Measurements from ENCODE around the gene SLC46A3.
A peak's percentile ranks its signal among the peaks of the same experiment; 100 is the strongest.
"Not testable (repeated sequence)": the region's sequence is repeated elsewhere in the genome, so short reads cannot be mapped to it uniquely, and the experiment has no call there.

Gene SLC46A3

GRCh38 chr13:28730762-28731161 is 12.0 kb upstream of the SLC46A3 start:
- no peak for DNase-seq (ENCODE audit: low read depth)

GRCh38 chr13:28729541-28729940 is 10.8 kb upstream of the SLC46A3 start:
- no peak for DNase-seq (ENCODE audit: low read depth)

GRCh38 chr13:28728642-28729041 is 9.9 kb upstream of the SLC46A3 start:
- no peak for DNase-seq (ENCODE audit: low read depth)

- DNase-seq (ENCODE audit: low read depth), result no peak
These were observed 6.4 kb upstream of the SLC46A3 start for GRCh38 chr13:28725046-28725610.

- no peak for DNase-seq (ENCODE audit: low read depth)
These were observed 5.0 kb upstream of the SLC46A3 start for GRCh38 chr13:28723806-28724205.

- DNase-seq (ENCODE audit: low read depth), result no peak
These were observed 671 bp upstream of the SLC46A3 start for GRCh38 chr13:28719227-28720055.

GRCh38 chr13:28718196-28718542 is 601 bp downstream of the SLC46A3 start:
- no peak for DNase-seq (ENCODE audit: low read depth)

GRCh38 chr13:28717170-28717569 is 1.6 kb downstream of the SLC46A3 start:
- DNase-seq (ENCODE audit: low read depth), result no peak

GRCh38 chr13:28716511-28716910 is 2.3 kb downstream of the SLC46A3 start:
- DNase-seq (ENCODE audit: low read depth), result peak; percentile 27

- no peak for DNase-seq (ENCODE audit: low read depth)
These were observed 4.1 kb downstream of the SLC46A3 start for GRCh38 chr13:28714651-28715050.

- no peak for DNase-seq (ENCODE audit: low read depth)
These were observed 8.6 kb downstream of the SLC46A3 start for GRCh38 chr13:28710161-28710560.

GRCh38 chr13:28707629-28708427 is 10.9 kb downstream of the SLC46A3 start:
- DNase-seq (ENCODE audit: low read depth), result peak; percentile 51

GRCh38 chr13:28705461-28706083 is 13.2 kb downstream of the SLC46A3 start:
- no peak for DNase-seq (ENCODE audit: low read depth)

- no peak for DNase-seq (ENCODE audit: low read depth)
These were observed 13.9 kb downstream of the SLC46A3 start for GRCh38 chr13:28704919-28705318.

GRCh38 chr13:28704282-28704681 is 14.5 kb downstream of the SLC46A3 start:
- DNase-seq (ENCODE audit: low read depth), result no peak

- DNase-seq (ENCODE audit: low read depth), result no peak
These were observed 19.5 kb downstream of the SLC46A3 start for GRCh38 chr13:28699246-28699645.

GRCh38 chr13:28697441-28697840 is 21.3 kb downstream of the SLC46A3 start:
- no peak for DNase-seq (ENCODE audit: low read depth)

GRCh38 chr13:28693605-28694491 is 24.9 kb downstream of the SLC46A3 start:
- not testable (repeated sequence) for DNase-seq (ENCODE audit: low read depth)

- no peak for DNase-seq (ENCODE audit: low read depth)
These were observed 32.9 kb downstream of the SLC46A3 start for GRCh38 chr13:28685892-28686291.

- DNase-seq (ENCODE audit: low read depth), result no peak
These were observed 33.7 kb downstream of the SLC46A3 start for GRCh38 chr13:28685114-28685513.

- no peak for DNase-seq (ENCODE audit: low read depth)
These were observed 34.5 kb downstream of the SLC46A3 start for GRCh38 chr13:28684257-28684656.
